GM18505 (cell line): ENCODE measurements around the gene MYH3.

Experiments used
- ATAC-seq: cut with Tn5 transposase; IDR thresholded peaks from one replicate; pipeline ENCODE4 v1.9.1; 2021; ENCODE audit not compliant: unreplicated experiment
- POLR2A ChIP-seq: IDR thresholded peaks from 4 replicates; pipeline ENCODE4 v1.6.1; 2011; ENCODE audit warnings: borderline replicate concordance; ENCODE audit not compliant: insufficient read depth, insufficient read length; ENCODE audit errors: extremely low read depth

The MYH3 gene

DNA sequence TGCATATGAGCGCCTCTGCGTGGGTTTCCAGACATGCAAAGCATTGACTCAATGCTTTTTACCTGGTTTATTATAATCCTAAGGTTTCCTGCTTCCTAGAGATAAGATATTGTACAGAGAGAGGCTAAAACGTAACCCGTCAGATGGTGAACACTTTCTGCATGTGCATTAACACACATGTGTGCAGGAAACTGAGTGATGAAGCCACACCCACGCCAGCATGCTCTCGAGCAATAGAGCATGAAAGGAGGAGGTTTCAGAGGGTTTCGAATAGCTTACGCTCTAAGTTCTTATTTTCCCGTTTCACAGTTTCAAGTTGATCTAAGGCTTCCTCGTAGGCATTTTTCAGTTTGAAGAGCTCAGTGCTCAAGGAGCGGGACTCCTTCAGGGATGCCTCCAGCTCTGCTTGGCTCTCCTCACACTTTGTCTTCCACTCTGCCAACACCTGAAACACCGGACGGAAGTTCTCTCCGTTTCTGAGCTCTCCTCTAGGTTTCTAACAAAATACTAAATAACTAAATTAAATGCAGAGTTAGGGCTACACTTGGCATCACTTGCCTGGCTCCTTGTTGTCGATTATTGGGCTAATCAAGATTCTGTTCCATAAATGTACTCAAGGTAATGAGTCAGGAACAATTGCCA, 23.2 kb downstream of the MYH3 start:
- ATAC-seq: peak; percentile 94

GRCh38 chr17:10631701-10632100, 25.4 kb downstream of the MYH3 start:
- no peak for TF ChIP-seq POLR2A
- no peak for ATAC-seq

More for the DNA sequence above, 23.2 kb downstream of the MYH3 start:
- TF ChIP-seq POLR2A: no peak

DNA sequence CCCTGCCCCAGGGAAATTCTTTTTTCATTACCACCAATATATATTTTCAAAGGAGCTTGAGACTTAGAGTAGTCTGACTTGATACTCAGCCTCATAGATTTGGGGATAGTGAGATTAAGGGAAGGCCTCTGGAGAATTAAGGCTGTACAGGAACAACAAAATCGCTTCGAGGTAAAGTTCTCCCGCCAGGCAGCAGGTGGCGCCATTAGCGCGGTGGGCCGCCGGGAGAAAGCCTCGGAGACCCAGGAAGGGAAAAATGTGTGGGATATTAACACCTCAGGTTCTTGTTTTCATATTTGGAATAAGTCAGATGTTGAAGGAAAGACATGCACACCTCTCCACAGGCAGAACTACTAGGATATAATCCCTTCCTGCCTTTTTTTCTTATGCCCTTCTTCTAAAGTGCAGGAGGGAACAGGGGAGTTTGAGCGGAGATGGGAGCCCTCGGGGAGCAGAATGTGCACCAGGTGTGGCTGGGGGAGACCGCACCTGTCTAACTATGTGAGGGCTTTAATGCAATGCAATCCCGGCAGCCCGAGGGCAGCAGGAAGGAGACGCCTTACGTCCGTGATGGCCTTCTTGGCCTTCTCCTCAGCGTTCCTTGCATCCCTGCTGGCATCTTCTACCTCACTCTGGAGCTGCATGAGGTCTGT, 25.9 kb downstream of the MYH3 start:
- no peak for ATAC-seq
- TF ChIP-seq POLR2A: no peak

GRCh38 chr17:10629706-10630105, 27.4 kb downstream of the MYH3 start:
- no peak for ATAC-seq

GRCh38 chr17:10628756-10629155, 28.4 kb downstream of the MYH3 start:
- TF ChIP-seq POLR2A: no peak
- ATAC-seq: no peak

More at GRCh38 chr17:10629706-10630105, 27.4 kb downstream of the MYH3 start:
- TF ChIP-seq POLR2A: no peak

- no peak for ATAC-seq
- TF ChIP-seq POLR2A: no peak
Observed at GRCh38 chr17:10626390-10626789, 30.7 kb downstream of the MYH3 start.

DNA sequence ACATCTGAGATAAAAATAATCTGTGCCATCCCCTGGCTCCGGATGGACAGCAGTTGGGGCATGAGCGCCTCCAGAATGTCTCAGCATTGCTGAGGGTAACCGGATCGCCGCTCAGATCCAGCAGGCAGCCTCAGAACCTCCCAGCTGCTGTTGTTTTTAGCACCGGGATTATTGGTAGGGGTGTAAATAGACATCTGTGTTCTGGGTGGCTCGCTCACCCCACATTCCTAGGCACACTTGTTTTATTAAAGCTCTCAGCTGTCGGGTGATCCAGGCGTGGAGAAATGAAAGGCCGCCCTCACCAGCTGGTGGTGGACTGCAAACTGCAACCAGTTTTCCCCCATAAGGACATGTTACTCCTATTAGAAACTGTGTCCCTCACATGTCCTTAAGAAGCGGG, 32.1 kb downstream of the MYH3 start:
- no peak for TF ChIP-seq POLR2A
- ATAC-seq: no peak

- no peak for TF ChIP-seq POLR2A
- no peak for ATAC-seq
Observed at GRCh38 chr17:10623737-10624338, 33.3 kb downstream of the MYH3 start.

GRCh38 chr17:10622617-10623485, 34.3 kb downstream of the MYH3 start:
- ATAC-seq: no peak
- TF ChIP-seq POLR2A: no peak

DNA sequence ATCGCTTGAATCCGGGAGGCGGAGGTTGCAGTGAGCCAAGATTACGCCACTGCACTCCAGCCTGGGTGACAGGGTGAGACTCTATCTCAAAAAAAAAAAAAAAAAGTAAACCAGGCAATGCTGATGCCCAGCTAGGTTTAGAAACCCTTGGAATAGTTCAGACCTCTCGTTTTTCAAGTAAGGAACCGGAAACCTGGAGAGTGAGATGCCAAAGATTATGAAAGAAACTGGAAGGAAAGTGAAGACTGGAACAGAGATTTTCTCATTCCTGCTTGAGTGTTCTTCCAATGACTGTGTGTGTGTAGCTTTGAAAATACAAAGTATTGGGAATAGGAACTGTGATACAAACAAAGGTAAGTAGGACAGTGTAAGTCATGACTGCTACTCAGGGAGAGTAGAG, 35.7 kb downstream of the MYH3 start:
- no peak for ATAC-seq

DNA sequence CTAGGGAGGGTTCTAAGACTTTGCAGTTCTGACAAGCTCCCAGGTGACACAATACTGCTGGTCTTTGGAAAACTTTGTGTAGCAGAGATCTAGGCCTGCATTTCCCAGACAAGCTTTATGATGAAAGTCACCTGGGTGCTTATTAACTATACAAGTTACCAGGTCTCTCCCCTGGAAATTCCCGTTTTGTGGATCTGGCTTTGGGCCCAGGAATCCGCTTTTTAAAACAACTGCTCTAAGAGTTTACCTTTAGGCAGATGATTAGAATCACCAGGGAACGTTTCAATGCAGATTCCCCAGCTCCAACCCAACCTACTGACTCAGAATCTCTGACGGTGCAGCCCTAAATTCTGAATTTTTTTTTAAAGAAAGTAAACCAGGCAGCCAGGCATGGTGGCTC, 36.3 kb downstream of the MYH3 start:
- no peak for ATAC-seq

More for the DNA sequence above, 35.7 kb downstream of the MYH3 start:
- no peak for TF ChIP-seq POLR2A

DNA sequence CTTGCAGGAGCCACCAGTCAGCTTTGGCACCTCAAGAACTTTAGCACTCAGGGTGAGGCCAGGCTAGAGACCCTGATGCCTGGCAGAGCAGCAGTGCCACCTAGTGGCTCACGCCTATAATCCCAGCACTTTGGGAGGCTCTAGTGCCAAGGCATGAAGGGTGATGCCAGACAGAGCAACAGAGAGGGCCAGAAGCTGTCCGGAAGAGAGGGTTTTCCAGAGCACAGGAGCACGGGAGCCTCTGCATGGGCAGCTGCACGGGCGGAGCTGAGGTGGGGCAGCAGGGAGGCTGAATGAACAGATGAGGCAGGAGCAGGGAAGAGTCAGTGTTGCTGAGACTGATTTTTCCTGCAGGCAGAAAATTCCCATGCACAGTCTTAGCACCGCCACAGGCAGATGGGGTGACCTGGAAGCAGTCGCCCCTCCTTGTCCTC, 38.9 kb downstream of the MYH3 start:
- no peak for TF ChIP-seq POLR2A
- peak; percentile 77 for ATAC-seq

More for the DNA sequence above, 36.3 kb downstream of the MYH3 start:
- TF ChIP-seq POLR2A: no peak

- ATAC-seq: no peak
- TF ChIP-seq POLR2A: no peak
Observed at GRCh38 chr17:10617120-10617505, 40.0 kb downstream of the MYH3 start.
